Cerebellar cortex (tissue), 1 donor: ENCODE data around the gene SEPTIN5.
"Not testable (repeated sequence)": the region's sequence is repeated elsewhere in the genome, so short reads cannot be mapped to it uniquely, and the experiment has no call there.

ENCODE experiments used
- DNase-seq: peaks from one replicate; pipeline ENCODE4 v3.0.0-alpha.2; 2015; ENCODE audit warnings: low spot score

Gene SEPTIN5

GRCh38 chr22:19680911-19681862 is 33.1 kb upstream of the SEPTIN5 start:
- no peak for DNase-seq

DNA sequence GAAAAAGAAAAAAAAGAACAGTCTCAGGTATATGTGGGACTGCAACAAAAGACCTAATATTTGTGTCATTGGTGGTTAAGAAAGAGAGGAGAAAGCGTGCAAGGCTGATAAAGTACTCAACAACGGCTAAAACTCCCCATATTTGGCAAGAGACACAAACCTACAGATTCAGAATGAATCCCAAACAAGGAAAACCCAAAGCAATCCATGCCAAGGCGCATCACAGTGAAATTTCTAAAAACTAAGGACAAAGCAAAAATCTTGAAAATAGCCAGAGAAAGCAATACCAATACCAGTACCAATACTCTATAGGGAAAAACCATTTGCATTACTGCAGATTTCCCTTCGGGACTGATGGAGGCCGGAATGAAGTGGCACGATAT is 32.4 kb upstream of the SEPTIN5 start:
- no peak for DNase-seq

DNA sequence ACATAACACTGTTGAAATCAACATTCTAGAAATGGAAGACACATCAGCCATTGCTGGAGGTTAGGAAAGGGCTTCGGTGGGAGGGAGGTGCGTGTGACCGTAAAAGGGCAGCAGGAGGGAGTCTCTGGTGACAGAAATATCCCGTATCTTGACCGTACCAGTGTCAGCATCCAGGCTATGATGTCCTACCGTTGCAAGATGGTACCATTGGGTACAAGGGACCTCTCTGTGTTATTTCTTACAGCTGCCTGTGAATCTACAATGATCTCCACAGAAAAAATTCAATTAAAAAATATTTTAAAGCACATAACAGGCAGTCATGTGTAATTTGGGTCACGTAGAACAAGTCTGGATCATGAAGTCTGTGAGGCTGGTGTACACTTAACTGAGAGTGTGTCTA is 27.4 kb upstream of the SEPTIN5 start:
- no peak for DNase-seq

DNA sequence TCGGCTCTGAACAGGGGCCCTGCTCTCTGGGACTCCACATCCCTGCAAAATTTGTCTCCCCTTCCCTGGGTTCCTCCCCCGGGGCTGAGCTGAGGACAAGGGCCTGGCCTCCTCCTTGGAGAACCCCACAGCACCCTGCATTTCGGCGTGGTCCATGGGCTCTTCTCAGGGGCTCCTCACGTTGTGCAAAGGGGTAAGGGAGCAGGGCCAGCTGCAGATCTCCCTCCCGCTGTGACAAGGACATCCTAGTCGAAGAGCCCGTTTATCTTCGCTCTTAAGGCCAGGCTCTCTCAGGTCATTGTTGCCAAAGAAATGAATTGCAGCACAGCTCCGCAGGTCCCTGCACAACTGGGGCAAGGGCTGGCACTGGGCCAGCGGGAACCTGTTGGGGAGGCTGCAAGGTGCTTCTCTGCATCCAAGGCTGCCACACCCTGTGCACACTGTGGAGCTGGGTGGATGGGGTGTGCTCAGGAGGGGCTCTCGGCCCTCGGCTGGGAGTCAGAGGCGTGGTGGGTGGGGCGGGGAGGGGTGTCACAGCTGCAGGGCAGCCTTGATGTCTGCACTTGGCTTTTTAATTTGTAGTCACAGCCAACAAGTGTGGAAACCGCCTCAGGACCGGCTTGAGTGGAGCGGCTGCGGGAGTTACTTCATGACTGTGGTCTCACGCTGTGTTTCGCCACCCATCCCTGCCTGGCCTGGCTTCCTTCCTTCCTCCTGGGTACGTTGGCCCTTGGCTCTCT is 26.6 kb upstream of the SEPTIN5 start:
- DNase-seq: no peak

DNA sequence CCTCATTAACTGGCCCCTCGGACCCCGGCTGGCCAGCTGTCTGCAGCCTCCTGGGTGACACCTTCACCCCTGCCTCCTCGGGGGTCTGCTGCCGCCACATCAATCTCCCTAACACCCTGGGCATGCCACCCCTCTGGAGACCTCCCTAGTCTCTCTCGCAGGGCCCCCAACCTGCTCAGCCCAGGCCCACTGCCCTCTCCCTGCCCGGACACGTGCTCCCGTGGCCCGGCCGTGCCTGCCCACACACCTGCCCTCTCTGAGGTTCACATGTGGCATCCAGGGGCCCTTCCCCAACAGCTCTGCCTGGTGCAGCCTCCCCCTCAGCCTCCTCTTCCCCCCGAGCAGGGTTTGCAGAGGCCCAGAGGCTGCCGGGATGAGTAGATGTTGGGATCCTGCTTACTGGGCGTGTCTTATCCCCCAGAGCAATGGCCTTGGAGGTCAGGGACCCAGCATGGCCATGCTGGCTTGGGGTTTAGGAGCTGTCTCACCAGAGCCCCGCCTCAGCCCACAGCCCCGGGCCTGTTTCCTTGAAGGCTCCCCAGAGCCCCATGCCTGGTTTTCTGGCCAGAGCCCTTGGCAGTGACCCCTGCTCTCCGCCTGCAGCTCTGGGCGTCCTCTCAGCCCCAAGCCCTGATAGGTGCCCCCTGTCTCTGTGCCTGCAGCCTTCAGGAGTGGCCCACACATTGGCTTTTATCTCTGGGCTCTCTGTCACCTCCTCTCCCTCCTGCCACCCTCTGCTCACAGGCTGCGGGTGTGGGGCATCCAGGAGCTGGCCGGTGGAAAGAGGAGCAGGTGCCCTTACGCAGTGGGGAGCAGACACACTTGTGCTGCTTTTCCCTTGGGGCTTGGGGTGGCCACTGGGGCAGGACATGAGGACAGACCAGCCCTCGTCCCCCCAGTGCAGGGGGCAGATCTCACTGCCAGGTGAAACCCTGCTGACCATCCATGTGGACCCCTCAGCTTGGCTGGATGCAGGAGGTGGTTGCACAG is 25.7 kb upstream of the SEPTIN5 start:
- DNase-seq: no peak

- no peak for DNase-seq
Measured at GRCh38 chr22:19689408-19689807, 24.9 kb upstream of the SEPTIN5 start.

DNA sequence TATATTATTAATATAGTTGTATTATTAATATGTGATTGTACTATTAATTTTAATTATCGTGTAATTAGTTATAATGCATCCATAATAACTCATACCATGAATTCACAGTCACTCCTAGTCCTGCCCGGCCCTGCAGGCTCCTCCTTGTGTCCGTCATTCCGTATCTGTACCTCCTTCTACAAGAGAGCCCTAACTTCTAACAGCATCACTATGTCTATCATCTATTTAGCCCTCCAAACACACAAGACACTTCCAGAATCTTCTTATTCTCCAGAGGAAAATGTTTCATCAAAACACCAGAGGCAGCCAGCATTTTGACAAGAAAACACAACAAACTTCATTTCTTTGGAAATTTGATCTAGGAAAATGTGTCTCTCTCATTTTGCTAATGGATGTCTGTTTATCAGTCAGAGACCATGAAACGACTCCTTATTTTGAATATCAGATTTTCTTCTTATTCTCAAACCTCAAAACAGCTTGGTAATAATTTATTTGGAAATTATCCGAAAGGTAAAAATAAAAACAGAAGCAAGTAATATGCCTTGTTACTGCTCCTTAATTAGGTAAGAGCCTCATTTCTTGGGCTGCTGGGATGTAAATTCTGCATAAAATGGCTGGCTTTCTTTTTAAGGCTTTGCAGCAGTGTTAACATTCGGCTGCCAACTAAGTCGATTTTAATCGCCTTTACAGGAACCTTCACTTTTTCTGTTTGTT is 23.1 kb upstream of the SEPTIN5 start:
- no peak for DNase-seq

DNA sequence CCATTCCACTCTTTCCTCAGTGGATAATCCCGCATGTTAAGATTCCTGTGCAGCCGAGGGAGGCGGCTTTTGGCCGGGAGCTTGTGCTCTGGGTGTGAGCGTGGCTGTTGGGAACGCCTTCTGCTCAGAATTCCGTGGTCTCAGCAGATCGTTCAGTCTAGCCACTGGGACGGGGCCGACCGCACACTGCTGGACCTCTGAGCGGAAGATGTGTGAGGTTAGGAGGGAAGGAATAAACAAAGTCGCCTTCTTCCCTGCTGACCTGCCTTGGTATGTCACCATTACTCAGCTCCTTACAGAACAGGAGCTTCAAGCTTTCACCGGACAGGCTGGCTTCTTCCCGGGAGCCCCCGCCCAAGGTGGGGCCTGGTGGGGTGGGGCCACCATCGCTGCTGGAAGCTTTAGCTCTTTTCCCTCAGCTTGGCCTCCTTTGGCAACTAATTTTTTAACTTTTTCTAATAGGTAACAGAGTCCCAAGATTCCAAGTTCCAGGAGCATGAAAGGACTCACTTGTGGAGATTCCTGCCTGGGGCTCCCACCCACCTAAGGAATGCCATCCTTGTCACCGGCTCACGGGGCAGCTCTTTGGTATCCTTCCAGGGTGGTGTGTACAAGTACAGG is 22.5 kb upstream of the SEPTIN5 start:
- DNase-seq: no peak

DNA sequence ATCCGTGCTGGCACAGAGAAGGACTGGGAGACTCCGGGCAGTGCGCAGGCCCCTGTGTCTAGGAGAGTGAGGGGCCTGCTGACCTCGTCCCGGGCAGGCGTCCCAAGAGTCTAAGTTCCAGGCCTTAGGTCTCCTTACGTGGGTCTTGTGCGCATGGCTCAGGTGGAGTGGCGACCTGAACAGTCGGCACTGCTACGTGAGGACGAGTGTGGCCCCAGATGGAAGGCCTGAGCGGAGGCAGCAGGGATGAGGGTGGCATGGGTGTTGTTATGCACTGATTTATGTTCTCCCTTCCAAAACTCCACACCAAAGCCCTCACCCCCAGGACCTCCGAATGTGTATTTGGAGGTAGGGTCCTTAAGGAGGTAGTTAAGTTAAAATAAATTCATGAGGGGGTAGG is 20.7 kb upstream of the SEPTIN5 start:
- DNase-seq: no peak

- no peak for DNase-seq
Measured at GRCh38 chr22:19693981-19694670, 20.2 kb upstream of the SEPTIN5 start.

- DNase-seq: no peak
Measured at GRCh38 chr22:19694696-19695095, 19.6 kb upstream of the SEPTIN5 start.

- DNase-seq: no peak
Measured at GRCh38 chr22:19696504-19697276, 17.6 kb upstream of the SEPTIN5 start.

DNA sequence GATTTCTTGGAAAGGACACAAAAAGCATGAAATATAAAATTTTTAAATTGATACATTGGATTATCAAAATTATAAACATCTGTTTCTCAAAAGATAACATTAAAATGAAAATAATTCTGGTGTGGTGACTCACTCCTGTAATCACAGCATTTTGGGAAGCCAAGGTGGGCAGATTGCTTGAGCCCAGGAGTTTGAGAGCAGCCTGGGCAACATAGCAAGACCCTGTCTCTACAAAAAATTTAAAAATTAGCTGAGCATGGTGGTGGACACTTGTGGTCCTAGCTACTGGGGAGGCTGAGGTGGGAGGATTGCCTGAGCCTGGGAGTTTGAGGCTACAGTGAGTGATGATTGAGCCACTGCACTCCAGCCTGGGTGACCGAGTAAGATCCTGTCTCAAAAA is 16.4 kb upstream of the SEPTIN5 start:
- DNase-seq: not testable (repeated sequence)

DNA sequence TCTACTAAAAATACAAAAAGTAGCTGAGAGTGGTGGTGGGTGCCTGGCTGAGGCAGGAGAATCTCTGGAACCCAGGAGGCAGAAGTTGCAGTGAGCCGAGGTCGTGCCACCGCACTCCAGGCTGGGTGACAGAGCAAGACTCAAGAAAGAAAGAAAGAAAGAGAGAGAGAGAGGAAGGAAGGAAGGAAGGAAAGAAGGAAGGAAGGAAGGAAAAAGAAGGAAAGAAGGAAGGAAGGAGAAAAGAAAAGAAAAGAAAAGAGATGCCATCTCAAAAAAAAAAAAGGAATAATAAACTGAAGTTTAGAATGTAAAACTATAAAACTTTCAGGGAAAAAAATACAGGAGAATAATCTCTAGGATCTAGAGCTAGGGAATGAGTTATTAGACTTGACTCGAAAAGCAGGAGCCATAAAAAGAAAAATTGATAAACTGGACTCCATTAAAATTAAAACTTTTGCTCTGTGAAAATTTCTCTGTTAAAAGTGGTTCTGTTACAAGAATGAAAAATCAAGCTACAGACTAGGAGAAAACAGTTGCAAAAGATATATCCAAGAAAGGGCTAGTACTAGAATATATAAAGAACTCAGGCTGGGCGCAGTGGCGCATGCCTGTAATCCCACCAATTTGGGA is 13.4 kb upstream of the SEPTIN5 start:
- no peak for DNase-seq

DNA sequence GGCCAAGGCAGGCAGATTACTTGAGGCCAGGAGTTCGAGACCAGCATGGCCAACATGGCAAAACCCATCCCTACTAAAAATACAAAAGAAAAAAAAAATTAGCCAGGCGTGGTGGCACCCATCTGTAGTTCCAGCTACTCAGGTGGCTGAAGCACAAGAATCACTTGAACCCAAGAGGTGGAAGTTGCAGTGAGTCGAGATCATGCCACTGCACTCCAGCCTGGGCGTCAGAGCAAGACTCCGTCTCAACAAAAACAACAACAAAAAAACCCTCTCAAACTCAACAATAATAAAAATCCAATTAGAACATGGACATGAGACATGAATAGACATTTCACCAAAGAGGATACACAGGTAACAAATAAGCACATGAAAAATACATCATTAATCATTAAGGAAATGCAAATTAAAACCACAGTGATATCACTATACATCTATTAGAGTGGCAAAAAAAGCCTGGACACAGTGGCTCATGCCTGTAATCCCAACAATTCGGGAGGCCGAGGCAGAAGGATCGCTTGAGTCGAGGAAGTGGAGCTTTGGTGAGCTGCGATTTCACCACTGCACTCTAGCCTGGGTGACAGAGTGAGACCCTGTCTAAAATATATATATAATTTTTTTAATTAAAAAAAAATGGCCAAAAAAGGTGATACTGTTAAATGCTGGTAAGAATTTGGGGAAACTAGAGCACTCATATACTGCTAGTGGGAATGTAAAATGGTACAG is 12.7 kb upstream of the SEPTIN5 start:
- DNase-seq: no peak

GRCh38 chr22:19703869-19704268 is 10.4 kb upstream of the SEPTIN5 start:
- no peak for DNase-seq

- no peak for DNase-seq
Measured at GRCh38 chr22:19704355-19705015, 9.8 kb upstream of the SEPTIN5 start.
